Fibroblast of the aortic adventitia (primary cell): Measurements from ENCODE around the gene CCDC91. TPM values are rescaled to one million over a fixed set of nuclear protein-coding genes. Genes with fewer than 3 reads are reported as not detected.
"Not testable (repeated sequence)": the region's sequence is repeated elsewhere in the genome, so short reads cannot be mapped to it uniquely, and the experiment has no call there.

Source experiments
- DNase-seq: peaks from one replicate; pipeline ENCODE4 v3.0.0-alpha.2; 2010; ENCODE audit warnings: low read depth
- H3K4me3 ChIP-seq: 2 replicates; pipeline ENCODE4 v1.5.1; 2011; ENCODE audit warnings: low read depth, mild to moderate bottlenecking, control low read depth, low read length, moderate library complexity
- total RNA-seq: library from RNA; depleted of rRNA; stranded (reverse); fragments of >200 nt; gene quantifications from 2 replicates; pipeline ENCODE4 v1.2.3, GENCODE V29; 2012; ENCODE audit warnings: low replicate concordance
- TF ChIP-seq, protein P1 (sequence below): IDR thresholded peaks from 2 replicates; pipeline ENCODE4 v1.5.1; 2011; ENCODE audit warnings: mild to moderate bottlenecking, low read length, control low read depth, inconsistent platforms; ENCODE audit not compliant: insufficient read depth

Gene CCDC91
- total RNA-seq, 1 donor: 37.4 TPM

GRCh38 chr12:28191051-28192048 is 1.1 kb downstream of the CCDC91 start:
- H3K4me3 ChIP-seq: peak overlapping the region; percentile 86
- TF ChIP-seq, protein P1, sequence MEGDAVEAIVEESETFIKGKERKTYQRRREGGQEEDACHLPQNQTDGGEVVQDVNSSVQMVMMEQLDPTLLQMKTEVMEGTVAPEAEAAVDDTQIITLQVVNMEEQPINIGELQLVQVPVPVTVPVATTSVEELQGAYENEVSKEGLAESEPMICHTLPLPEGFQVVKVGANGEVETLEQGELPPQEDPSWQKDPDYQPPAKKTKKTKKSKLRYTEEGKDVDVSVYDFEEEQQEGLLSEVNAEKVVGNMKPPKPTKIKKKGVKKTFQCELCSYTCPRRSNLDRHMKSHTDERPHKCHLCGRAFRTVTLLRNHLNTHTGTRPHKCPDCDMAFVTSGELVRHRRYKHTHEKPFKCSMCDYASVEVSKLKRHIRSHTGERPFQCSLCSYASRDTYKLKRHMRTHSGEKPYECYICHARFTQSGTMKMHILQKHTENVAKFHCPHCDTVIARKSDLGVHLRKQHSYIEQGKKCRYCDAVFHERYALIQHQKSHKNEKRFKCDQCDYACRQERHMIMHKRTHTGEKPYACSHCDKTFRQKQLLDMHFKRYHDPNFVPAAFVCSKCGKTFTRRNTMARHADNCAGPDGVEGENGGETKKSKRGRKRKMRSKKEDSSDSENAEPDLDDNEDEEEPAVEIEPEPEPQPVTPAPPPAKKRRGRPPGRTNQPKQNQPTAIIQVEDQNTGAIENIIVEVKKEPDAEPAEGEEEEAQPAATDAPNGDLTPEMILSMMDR: no peak
- peak; percentile 12 for DNase-seq

GRCh38 chr12:28192125-28192524 is 1.9 kb downstream of the CCDC91 start:
- H3K4me3 ChIP-seq: no peak overlapping the region
- TF ChIP-seq, protein P1: no peak

GRCh38 chr12:28194621-28195020 is 4.4 kb downstream of the CCDC91 start:
- H3K4me3 ChIP-seq, DNase-seq: not testable (repeated sequence)

More at GRCh38 chr12:28192125-28192524, 1.9 kb downstream of the CCDC91 start:
- DNase-seq: no peak

DNA sequence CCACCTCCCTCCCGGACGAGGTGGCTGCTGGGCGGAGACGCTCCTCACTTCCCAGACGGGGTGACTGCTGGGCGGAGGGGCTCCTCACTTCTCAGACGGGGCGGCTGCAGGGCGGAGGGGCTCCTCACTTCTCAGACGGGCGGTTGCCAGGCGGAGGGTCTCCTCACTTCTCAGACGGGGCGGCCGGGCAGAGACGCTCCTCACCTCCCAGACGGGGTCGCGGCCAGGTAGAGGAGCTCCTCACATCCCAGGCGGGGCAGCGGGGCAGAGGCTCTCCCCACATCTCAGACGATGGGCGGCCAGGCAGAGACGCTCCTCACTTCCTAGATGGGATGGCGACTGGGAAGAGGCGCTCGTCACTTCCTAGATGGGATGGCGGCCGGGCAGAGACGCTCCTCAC is 10.9 kb downstream of the CCDC91 start:
- H3K4me3 ChIP-seq, DNase-seq: not testable (repeated sequence)

DNA sequence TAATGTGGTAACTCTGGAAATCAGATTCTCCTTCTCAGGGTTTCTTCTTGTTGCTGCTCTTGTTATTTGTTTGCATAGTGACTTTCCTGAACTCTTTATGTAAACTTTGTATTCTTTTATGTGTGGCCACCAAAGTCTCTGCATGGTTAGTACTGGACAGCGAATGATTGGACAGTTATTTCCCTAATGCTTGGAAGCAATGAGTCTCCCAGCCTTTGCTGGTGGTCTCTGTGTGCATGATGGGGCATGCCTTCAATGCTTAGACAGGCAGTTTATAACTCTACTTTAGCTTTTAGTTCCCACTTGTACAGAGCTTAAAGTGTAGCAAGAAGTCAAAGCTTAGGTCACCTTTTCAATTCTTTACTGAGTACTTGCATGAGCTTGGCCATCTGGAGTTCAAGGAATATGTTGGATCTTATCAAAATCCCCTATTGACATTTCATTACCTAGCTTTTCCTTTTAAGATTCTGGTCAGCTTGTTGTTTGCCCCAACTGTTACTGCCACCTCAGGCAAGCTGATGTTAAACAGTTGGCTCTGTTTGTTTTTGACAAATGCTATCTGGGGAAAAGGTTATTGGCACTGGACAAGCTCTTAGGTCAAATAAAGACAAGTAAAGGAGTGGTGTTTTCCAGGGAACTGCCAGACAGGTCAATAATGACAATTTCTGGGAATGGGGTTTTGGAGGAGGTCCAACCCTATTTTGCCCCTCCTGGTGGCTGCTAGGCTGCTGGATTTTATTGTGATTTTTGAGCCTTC is 12.3 kb downstream of the CCDC91 start:
- TF ChIP-seq, protein P1: no peak
- no peak for DNase-seq

DNA sequence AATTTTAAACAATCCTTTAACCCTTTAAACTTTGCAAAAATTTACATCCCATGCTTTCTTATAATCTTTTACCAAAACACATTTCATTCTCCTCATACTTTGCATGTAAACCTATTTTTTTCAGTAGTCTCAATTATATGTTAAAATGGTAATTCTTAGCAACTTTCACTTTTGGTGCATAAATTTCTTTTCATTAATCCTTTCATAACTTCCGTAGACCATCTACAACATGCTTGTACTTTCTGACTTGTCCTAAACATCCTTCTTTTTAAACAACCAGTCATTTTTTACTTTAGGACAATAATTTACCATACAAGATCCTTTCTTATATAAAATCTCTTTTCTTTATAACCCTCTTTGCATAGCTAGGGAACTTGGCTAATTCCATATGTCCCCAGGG is 19.5 kb downstream of the CCDC91 start:
- no peak for DNase-seq
- no peak overlapping the region for H3K4me3 ChIP-seq
- TF ChIP-seq, protein P1: no peak

More for the DNA sequence above, 12.3 kb downstream of the CCDC91 start:
- H3K4me3 ChIP-seq: no peak overlapping the region

DNA sequence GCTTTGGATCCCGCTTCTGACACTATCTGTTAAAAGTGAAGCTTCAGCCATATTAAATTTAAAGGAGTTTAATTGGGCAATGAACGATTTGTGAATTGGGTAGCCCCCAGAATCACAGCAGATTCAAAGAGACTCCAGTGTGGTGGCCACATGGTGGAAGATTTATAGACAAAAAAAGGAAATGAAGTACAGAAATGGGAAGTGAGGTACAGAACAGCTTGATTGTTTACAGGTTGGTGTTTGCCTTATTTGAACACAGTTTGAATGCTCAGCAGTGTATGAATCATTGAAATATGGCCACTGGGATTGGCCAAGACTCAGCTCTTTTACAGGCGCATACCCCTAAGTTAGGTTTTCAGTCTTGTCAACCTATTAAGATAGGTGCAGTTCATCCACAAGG is 21.9 kb downstream of the CCDC91 start:
- TF ChIP-seq, protein P1: no peak
- no peak for DNase-seq
- no peak overlapping the region for H3K4me3 ChIP-seq
